Testis (tissue), 2 donors: ENCODE results near the gene RAPGEF4.

Experiments used
- CTCF ChIP-seq, 3 experiments: fragments of 450-650 bp in 2 of 3; fragments of 200-600 bp in 1 of 3; sonication (generic) in 1 of 3; IDR thresholded peaks; one replicate each; pipeline ENCODE4 v1.5.1; 2016 to 2019; ENCODE audit warnings: antibody characterized with exemption in 3 of 3, mild to moderate bottlenecking in 2 of 3, moderate library complexity in 1 of 3
- POLR2A ChIP-seq: fragments of 450-650 bp; IDR thresholded peaks from one replicate; pipeline ENCODE4 v1.6.1; 2017; ENCODE audit warnings: antibody characterized with exemption, mild to moderate bottlenecking, moderate library complexity

GRCh38 chr2:172972005-172972619 lies 236.5 kb downstream of the RAPGEF4 start:
- TF ChIP-seq CTCF (IDR thresholded peaks at IDR 0.05): peak; percentile 5 to 53 (median 12)
- TF ChIP-seq POLR2A: no peak
